NCI-H1105 treated with DMSO at 0.1 percent for 48 hours (cell line): ENCODE measurements around the gene SLC22A25.
"Not testable (repeated sequence)": the region's sequence is repeated elsewhere in the genome, so short reads cannot be mapped to it uniquely, and the experiment has no call there.

Experiments used
- DNase-seq: peaks from one replicate; lab custom pipeline; 2025; lab: John Stamatoyannopoulos, UW

SLC22A25 gene

GRCh38 chr11:63243533-63243932 lies at the start of gene SLC22A25:
Gene SLC22A25, minus strand, starts transcription at chr11:63243599. Its CDS starts 13,947 bp downstream, at chr11:63229652.
- DNase-seq = no peak

GRCh38 chr11:63290285-63290684 lies 46.9 kb upstream of the SLC22A25 start:
- no peak for DNase-seq

- no peak for DNase-seq
Observed at GRCh38 chr11:63289658-63290057, 46.3 kb upstream of the SLC22A25 start.

- DNase-seq = no peak
Observed at GRCh38 chr11:63282579-63282978, 39.2 kb upstream of the SLC22A25 start.

GRCh38 chr11:63280920-63281319 lies 37.5 kb upstream of the SLC22A25 start:
- no peak for DNase-seq

GRCh38 chr11:63277345-63277943 lies 34.0 kb upstream of the SLC22A25 start:
- DNase-seq = no peak

GRCh38 chr11:63274776-63275175 lies 31.4 kb upstream of the SLC22A25 start:
- no peak for DNase-seq

- DNase-seq = no peak
Observed at GRCh38 chr11:63273685-63274084, 30.3 kb upstream of the SLC22A25 start.

- DNase-seq = no peak
Observed at GRCh38 chr11:63262547-63262946, 19.1 kb upstream of the SLC22A25 start.

- no peak for DNase-seq
Observed at GRCh38 chr11:63251312-63251711, 7.9 kb upstream of the SLC22A25 start.

- DNase-seq = no peak
Observed at GRCh38 chr11:63250162-63251050, 7.0 kb upstream of the SLC22A25 start.

GRCh38 chr11:63248966-63249365 lies 5.6 kb upstream of the SLC22A25 start:
- DNase-seq = no peak

- not testable (repeated sequence) for DNase-seq
Observed at GRCh38 chr11:63247237-63248002, 4.0 kb upstream of the SLC22A25 start.

GRCh38 chr11:63246045-63246444 lies 2.6 kb upstream of the SLC22A25 start:
- DNase-seq = no peak

GRCh38 chr11:63244862-63245261 lies 1.5 kb upstream of the SLC22A25 start:
- no peak for DNase-seq

GRCh38 chr11:63242089-63242781 lies 1.2 kb downstream of the SLC22A25 start:
- DNase-seq = no peak

- DNase-seq = no peak
Observed at GRCh38 chr11:63240791-63241379, 2.5 kb downstream of the SLC22A25 start.

GRCh38 chr11:63240098-63240497 lies 3.3 kb downstream of the SLC22A25 start:
- no peak for DNase-seq

- no peak for DNase-seq
Observed at GRCh38 chr11:63239254-63239653, 4.1 kb downstream of the SLC22A25 start.

- no peak for DNase-seq
Observed at GRCh38 chr11:63237413-63237812, 6.0 kb downstream of the SLC22A25 start.
